GM18870 (cell line): Measurements from ENCODE around the gene ZMAT2.
"Not testable (repeated sequence)": the region's sequence is repeated elsewhere in the genome, so short reads cannot be mapped to it uniquely, and the experiment has no call there.

Experiments used
- ATAC-seq: cut with Tn5 transposase; IDR thresholded peaks from one replicate; pipeline ENCODE4 v1.9.1; 2021; ENCODE audit warnings: moderate library complexity; ENCODE audit not compliant: unreplicated experiment

ZMAT2 gene

DNA sequence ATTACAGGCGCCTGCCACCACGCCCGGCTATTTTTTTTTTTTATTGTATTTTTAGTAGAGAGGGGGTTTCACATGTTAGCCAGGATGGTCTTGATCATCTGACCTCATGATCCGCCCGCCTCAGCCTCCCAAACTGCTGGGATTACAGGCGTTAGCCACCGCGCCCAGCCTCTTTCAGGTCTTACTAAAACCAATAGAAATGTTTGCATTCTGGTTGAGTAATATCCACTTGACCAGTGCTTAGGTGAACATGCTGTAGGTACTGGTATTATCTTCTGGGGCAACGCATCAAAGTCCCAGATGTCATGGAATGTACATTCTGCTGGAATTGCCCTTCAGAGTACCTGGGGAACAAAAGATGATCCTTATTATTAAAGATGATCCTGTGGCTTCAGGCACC, 8.5 kb downstream of the ZMAT2 start:
- ATAC-seq = not testable (repeated sequence)

DNA sequence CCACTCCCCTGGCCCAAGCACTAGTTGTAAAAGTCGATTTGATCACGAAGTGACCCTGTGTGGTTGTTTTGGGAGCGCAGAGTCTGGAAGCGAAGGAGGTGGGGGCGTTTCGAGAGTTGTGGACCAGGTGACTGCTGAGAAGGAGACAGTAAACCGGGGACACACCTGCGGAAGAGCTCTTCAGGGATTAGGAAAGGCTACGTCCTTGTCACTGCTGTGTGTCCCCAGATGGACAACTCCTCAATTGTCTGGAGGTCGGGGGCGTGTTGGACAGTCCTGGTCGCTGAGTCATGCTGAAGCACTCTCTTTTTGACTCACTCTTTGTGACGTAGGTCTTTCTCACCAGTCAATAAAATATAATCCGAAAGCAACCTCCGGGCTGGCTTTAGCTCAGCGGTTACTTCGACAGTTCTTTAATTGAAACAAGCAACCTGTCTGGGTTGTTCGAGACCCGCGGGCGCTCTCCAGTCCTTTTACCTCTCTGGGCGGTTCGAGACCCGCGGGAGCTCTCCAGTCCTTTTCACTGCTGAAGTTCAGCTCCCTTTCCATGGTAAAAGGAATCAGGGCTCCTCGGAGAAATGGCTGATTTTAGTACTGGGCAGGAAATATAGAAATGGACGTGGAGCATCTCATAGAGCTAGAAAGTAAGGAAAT, 10.8 kb downstream of the ZMAT2 start:
- peak; percentile 92 for ATAC-seq

DNA sequence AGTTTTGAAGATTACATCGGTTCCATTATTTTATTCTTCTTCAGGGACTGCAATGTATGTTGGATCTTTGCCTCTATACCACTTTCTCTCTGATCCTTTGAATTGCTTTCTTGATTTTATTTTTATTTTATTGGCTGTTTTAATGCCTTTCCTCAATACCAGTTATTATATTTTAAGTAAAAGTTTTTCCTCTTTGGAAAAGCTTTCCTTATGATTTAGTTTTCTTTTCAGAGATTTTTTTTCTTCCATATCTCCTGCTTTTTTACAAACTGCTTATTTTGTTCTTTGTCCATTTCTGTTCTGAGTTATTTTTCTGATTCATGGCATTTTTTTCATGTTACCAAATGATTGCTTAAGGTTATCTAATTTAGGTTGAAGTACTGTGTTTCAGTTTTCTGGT, 11.5 kb downstream of the ZMAT2 start:
- no peak for ATAC-seq

DNA sequence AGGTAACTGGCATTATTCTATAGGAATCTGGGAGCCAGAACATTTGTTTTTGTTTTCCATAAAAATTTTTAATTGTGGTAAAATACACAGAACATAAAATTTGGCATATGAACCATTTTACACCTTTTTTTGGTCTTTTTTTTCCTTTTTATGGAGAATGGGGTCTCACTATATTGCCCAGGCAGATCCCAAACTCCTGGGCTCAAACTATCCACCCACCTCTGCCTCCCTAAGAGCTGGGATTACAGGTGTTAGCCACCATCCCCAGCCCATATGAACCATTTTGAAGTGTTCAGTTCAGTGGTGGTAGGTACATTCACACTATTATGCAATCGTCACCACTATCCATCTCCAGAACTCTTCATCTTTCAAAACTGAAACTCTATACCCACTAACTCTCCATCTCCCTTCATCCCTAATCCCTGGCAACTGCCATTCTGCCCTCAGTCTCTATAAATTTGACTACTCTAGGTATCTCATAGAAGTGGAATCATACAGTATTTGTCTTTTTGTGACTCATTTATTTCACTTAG, 13.4 kb downstream of the ZMAT2 start:
- ATAC-seq = no peak

DNA sequence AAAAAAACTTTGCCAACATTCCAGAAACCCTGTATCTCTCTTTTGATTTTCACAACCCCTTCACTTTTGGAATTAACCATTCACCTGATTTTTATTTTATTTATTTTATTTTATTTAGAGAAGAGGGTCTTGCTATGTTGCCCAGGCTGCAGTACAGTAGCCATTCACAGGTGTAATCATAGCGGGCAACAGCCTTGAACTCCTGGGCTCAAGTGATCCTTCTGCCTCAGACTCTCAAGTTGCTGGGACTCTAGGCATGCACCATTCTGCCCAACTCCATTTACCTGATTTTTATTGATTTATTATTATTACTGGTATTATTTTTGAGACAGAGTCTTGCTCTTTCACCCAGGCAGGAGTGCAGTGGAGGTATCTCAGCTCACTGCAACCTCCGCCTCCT, 16.0 kb downstream of the ZMAT2 start:
- not testable (repeated sequence) for ATAC-seq

DNA sequence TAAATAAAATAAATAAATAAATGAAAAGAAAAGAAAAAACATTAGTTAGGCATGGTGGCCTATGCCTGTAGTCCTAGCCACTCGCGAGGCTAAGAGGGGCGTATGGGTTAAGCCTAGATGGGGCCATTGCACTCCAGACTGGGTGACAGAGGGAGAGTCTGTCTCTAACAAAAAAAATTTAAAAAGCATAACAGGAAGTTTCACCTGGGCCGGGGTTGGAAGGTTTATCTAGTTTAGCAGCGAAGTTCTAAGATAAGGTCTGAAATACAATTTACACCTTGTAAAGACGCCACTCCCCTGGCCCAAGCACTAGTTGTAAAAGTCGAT, 18.0 kb downstream of the ZMAT2 start:
- no peak for ATAC-seq

DNA sequence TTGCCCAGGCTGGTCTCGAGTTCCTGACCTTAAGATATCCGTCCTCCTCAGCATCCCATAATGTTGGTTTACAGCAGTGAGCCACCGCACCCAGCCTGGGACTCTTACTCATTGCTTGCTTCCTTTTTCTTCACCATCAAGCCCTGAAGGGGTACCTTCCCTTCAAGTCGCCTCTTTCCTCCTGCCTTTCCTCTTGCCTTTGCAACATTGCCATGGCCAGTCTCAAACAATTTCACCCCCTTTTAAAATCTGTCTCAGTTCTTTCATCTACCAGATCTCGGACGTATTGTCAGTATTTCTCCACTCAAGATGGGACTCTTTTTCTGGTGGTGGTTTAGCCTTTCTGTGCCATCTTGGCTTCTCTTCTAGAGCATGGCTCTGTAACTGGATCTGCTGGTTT, 20.5 kb downstream of the ZMAT2 start:
- not testable (repeated sequence) for ATAC-seq

DNA sequence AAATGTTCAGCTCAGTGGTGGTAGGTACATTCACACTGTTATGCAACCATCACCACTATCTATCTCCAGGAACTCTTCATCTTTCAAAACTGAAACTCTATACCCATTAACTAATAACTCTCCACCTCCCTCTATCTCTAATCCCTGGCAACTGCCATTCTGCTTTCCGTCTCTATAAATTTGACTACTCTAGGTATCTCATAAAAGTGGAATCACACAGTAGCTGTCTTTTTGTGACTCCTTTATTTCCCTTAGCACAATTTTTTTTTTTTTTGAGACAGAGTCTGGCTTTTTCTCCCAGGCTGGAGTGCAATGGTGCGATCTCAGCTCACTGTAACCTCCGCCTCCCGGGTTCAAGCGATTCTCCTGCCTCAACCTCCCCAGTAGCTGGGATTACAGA, 21.1 kb downstream of the ZMAT2 start:
- not testable (repeated sequence) for ATAC-seq

DNA sequence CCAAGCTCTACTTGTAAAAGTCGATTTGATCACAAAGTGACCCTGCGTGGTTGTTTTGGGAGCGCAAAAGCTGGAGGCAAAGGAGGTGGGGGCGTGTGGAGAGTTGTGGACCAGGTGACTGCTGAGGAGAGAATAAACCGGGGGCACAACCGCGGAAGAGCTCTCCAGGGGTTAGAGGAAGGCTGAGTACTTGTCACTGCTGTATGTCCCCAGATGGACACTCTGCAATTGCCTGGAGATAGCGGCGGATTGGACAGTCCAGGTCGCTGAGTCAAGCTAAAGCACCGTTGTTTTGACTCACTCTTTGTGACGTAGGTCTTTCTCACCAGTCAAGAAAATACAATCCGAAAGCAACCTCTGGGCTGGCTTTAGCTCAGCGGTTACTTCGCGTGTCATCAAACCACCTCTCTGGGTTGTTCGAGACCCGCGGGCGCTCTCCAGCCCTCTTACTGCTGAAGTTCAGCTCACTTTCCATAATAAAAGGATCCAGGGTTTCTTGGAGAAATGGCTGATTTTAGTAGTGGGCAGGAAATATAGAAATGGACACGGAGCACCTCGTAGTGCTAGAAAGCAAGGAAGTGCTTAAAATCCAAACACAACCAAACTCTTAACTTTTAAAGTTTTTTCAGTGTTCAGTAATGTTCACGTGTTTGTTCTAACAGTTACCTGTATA, 25.7 kb downstream of the ZMAT2 start:
- peak; percentile 76 for ATAC-seq

DNA sequence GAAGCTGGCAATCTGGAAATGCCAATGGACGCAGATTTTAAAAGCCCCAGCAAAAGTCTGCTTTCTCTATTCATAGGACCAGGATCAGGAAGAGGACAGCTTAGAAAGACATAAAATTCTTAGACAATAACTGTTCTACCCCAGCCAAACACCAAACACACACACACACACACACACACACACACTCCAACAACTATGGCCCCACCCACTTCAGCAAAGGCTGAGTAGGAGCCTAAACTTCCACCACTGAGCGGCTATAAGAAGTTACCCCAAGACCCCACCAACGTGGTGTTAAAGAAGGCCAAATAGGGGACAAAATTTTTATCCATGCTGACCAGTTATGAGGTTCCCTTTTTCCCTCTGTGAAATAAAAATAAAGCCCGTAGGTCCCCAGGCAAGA, 32.9 kb downstream of the ZMAT2 start:
- no peak for ATAC-seq

DNA sequence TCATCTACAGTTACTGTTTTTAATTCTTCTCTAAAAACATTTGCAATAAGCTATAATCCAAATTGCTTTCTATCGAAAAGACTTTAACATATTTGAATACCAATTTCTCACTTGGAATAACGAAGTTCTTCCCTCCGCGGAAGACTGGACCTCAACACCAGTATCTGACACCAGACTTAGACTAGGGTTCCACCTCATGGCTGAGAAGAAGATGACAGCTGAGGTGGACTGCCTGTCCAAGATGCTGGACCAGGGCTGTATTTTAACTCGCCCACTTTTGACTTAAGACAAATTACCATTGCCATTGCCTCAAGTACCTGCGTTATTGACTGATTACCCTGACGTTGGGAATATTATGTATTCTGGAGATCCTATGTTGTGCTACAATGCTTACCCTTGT, 34.1 kb downstream of the ZMAT2 start:
- no peak for ATAC-seq

DNA sequence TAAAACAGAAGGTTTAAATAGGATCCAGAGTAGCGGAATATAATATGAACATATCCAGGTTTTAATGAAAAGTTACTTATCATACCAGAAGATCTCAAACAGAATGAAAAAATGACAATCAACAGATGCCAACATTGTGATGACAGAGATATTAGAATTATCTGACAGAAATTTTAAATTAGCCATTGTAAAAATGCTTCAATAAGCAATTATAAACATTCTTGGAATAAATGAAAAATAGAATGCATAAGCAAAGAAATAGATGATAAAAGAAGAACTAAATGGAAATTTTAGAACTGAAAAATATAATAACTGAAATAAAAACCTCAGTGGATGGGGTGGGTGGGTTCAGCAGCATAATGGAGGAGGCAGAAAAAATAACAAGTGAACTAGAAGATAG, 37.2 kb downstream of the ZMAT2 start:
- ATAC-seq = no peak

DNA sequence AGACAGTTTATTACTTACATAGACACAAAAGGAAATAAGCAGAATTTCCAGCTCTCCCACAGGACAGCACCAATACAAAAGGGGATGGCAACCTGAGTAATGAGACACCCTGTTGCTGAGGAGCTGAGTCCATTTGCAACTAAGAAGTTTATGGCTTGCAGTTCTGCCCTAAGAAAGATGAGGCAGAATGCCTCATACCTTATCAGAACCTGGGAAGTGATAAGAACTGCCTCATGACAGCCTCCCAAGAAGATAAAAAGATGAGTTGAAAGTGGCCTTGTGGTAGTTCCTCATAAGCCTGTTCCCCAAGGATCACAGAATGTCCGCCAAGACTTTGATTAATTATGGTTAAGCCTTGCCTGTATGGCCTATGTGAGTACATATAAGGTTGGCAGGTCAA, 41.7 kb downstream of the ZMAT2 start:
- ATAC-seq = no peak

DNA sequence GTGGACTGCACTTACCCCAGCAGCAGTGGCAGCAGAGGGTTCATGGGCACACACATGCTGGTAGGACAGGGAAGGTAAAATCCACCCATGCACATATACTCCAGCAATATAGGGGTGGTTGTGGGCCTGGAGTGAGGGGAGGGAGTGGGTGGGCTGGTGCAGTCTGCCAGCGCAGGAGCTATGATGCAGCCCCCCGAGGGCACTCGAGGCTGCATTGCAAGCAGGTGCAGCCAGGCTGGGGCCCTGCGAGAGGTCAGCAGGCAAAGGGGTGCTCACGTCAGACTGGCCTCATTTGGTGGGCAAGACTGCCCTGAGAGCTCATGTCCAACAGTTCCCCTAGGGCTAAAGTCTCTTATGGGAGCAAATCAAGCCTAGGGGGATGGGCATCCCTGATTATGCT, 53.3 kb downstream of the ZMAT2 start:
- ATAC-seq = no peak
